GM18870 (cell line): ENCODE results near the gene ISM1.
A peak's percentile ranks its signal among the peaks of the same experiment; 100 is the strongest.

Experiments
- ATAC-seq: cut with Tn5 transposase; IDR thresholded peaks from one replicate; pipeline ENCODE4 v1.9.1; 2021; ENCODE audit warnings: moderate library complexity; ENCODE audit not compliant: unreplicated experiment

ISM1 gene

DNA sequence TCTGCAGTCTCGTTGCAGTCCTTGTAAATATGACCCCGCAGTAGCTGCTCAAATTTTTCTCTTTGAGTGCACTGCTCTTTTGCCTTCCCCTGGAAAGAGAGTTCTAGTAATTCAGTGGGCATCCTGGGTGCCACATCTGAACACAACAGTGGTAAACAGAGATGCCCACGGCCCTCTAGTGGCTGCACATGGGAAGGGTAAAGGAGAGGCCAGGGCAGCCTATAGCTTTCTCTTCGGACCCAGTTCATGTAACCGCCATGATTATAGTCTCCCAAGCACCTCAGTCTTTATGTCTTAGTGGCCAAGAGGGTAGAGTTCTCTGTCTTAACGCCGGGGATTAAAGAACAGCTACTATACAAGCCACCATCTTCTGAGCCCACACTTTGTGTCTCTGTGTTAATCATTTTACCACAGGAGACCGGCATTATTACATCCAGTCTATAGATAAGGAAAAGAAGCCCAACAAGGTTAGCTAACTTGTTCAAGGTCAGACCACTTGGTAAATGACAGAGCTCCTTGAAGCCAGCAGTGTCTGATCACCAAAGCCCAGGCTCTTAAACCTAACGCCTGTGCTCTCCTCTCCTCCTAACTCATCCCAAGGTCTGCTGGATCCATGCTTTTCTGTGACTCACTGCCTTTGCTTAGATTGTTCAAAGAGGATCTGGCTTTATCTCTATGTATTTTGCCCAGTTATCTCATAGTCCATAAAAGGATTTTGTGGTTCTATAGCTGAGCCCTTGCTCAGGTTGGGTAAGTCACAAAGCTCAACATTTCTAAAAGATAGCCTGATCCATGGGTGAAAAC lies 81.8 kb downstream of the ISM1 start:
- peak; percentile 58 for ATAC-seq

DNA sequence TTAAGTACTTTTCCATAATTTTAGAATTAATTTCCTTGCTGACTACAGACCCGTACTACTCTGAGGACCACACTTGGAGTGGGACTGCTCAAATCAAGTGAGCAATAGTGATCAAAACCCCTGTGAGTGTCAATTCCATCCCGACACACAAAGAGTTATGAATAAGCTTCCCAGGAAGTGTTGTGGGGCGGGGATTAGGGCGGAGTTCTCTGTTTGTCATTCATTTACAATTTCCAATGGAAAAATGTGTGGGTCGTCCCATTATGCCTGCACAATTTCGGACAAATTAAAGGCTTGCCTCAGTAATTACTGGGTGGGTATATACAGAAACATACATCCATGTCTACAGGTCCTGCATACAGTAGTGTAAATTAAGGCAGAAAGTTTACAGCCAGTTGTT lies 84.2 kb downstream of the ISM1 start:
- ATAC-seq: no peak

DNA sequence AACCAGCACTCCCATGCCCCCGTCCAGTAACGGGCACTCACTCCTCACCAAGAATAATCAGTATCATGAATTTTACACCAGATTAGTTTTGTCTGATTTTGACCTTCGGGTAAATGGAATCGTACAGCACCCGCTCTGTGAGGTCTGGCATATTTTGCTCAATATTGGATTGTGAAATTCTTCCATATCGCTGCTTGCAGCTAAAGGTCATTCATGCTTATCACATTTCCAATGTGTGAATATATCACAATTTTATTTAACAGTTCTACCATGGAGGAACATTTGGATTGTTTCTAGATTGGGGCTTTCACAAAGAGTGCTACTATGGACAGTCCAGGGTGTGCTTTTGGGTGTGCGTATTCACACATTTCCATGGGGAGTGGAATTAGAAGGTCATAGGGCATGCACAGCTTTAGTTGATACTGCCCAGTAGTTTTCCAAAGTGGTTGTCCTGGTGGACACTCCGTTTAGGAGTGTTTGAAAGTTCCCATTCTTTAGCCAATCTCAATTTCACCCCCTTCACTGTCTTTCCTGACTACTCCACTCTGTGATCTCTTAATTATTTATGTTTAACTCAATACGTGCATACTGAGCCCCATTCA lies 86.6 kb downstream of the ISM1 start:
- no peak for ATAC-seq

DNA sequence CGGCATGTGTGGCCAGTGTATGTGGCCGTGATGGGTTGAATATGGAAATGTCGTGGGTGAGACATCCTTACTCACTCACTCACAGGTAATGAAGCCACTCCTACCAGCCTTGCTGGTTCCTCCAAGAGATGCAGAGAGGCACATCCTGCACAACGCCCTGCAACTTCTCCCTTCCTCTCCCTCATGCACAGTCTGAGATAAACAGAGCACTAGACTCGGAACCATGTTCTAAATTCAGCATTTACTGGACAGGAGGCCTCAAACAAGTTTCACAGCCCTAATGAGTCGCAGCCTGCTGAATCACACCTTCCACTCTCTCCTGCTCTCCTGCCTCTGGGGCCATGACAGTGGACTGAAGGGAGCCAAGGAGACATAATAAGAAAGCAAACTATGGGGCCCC lies 91.2 kb downstream of the ISM1 start:
- no peak for ATAC-seq

DNA sequence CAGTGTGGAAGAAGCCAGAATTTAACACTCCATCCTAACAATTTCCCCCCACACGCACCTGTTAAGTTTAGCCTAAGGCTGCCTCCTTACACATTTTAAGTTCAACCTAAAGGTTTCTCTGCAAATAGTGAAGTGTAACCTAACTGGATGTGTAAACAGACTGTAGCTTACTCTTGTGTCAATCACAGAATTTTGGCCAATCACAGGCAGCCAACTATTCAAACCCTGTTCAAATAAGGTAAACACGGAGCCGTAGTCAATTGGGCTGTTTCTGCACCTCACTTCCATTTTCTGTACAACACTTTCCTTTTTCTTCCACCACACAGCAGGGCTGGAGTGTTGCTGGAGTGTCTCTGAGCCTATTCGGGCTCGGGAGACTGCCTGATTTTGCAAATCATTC lies 92.1 kb downstream of the ISM1 start:
- no peak for ATAC-seq

DNA sequence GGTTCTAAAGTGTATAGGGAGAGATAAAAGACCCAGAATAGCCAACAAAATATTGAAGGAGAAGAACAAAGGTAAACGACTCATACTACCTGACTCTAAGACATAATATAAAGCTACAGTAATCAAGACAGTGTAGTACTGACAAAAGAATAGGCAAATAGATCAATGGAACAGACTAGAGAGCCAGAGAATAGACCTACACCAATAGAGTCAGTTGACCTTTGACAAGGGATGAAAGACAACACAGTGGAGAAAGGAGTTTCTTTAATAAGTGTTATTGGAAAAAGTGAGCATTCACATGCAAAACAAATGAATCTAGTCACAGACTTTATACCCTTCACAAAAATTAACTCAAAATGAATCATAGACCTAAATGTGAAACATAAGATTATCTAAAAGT lies 96.4 kb downstream of the ISM1 start:
- ATAC-seq: no peak

DNA sequence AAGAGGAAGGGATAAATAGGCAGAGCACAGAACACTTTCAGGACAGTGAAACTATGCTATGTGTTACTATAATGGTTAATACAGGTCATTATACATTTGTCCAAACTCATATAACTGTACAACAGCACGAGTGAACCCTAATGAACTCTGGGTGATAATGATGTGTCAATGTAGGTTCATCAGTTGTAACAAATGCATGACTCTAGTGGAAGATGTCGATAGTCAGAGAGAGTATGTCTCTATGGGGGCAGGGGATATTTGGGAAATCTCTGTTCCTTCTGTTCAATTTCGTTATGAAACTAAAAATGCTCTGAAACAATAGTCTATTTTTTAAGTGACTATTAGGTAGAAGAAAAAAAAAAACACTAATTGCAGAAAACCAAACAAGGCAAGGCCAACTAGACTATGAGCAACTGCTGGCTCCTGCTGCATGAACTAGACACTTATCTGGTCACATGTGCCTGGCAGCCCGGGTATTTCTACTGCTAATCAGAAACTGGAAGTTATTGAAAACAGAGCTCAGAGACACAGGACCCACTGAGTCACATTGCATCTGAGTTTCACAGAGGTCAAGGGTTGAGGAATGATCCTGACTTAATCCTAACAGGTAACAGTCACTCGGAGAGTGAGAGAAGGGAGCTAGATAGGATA lies 97.9 kb downstream of the ISM1 start:
- ATAC-seq: no peak

DNA sequence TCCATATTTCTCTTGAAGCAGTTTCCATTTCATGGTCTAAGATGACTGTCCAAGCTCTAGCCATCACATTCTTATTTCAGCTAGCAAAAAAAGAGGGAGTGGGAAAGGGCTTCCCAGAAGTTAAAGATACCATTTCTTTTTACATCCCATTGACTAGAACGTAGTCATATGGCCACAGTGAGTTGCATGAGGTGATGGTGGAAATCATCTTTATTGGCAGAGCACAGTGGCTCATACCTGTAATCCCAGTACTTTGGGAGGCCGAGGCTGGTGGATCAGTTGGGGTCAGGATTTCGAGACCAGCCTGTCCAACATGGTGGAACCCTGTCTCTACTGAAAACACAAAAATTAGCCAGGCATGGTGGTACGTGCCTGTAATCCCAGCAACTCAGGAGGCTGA lies 99.6 kb downstream of the ISM1 start:
- ATAC-seq: no peak

DNA sequence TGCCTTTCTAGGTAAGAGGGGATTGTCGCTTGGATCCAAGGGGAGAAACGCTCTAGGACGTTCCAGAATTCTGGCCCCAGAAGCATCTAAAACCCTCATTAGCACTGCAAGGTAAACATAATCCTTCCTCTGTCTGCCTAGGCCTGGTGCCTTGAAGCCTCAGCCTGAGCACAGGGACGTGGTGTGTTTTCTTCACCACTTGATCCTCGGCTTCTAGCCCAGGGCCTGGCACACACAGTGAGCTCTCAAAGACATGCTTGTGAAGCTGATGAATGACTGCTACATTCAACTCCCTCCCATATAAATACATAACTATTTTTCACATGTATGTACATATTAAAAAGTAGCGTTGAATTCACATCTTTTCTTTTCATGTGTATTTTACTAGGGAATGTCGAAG lies 100.3 kb downstream of the ISM1 start:
- ATAC-seq: no peak

DNA sequence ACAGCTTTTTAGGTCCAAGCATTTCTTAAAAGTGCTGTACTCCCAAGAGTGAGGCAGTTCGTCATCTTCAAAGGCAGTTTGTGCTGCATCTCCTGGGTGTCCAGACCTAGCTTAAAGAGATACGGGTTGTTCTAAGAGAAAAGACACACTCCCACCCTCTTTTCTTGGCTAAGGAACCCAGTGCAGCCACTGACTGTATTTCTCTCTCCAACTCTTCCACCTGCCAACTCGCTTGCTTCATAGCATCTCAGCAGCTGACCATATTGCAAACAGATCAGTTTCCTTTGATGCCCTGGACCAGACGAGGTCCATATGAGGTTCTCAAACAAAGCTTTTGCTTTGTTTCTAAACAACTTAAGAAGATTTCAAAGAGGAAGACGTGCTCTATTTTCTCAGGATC lies 101.1 kb downstream of the ISM1 start:
- no peak for ATAC-seq

DNA sequence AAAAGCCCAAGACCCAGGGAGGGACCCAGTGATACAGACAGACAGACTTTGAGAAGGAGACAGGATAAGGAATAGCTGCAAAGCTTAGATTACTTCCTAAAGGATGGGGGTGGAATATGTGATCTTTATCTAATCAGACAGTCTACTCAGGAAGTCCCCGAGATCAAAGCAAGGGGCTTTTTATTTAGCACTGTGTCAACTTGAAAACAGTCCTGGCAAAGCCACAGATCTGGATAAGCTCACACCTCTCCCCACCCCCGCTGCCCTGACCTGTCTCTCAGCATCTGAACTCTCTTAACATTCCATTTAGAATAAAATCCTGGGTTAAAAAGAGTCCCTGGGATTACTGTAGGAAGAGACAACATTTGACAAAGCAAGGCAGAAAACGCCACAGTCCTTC lies 101.5 kb downstream of the ISM1 start:
- no peak for ATAC-seq

DNA sequence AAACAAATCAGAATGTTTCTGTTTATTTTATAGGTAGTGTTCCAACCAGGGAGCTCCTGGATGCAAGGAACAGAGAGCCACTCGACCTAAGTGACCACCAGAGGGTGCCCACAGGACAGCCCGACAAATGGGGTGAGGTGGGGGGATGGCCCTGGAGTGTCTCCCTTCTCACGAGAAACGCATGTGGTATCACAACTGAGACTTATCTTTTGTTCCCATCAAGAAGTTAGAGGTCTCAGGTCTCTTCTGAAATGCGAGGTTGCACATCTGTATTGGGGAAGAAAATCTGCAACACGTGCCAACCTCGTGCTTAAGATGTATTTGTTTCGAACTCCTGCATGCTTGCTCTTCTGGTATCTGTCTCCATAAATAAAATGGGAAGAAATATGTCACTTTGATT lies 104.0 kb downstream of the ISM1 start:
- ATAC-seq: no peak

DNA sequence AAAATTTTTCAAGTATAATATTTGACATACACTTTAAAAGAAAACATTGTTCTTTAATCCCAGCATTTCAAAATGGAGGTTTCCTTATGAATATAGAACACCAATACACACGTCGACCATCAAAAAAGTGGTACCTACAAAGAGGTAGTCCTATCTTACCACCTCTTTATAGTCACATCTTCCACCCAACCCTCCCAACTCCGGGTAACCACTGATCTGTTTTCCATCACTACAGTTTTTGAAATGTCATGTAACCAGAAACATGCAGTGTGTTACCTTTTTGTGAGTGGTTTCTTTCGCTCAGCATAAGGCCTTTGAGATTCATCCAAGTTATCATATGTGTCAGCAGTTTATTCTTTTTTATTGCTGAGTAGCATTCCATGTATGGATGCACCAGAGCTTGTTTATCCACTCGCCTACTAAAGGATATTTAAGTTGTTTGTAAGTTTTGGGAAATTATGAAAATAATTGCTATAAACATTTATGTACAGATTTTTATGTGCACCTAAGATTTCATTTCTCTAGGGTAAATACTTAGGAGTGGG lies 104.8 kb downstream of the ISM1 start:
- no peak for ATAC-seq

DNA sequence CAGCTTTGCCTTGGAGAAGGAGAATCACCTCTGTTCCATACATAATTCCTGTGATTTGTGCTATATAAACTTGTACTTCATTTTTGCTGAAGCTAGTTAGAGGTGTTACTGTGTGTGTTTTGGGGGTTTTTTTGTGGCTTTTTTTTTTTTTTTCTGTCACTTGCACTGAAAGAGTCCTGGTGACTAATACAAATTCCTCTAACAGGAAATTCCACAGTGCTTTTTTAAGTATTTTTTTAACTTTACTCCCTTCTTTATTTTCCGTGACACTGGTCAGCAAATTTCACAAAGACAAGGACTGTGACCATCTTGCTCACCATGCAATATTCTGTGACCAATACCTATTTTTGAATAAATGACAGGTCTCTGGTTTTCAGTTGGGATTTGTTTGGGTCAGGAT lies 110.5 kb downstream of the ISM1 start:
- ATAC-seq: no peak

DNA sequence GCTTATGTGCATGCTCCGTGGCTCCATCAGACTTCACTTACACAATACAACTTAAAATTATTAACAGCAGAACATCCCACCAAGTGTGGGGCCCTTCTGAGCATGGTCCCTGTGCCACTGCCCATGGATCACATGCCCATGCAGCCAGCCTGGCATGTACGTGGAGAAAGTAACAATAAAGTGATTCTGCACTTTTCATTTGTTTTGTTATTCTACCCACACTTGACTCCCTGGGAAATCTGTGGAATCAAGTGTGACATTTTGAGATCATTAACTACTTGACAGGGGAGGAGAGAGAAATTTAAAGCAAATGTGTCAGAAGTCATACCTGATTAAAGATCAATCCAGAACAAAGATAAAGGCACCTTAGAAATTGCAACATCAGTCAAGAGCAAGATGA lies 112.0 kb downstream of the ISM1 start:
- no peak for ATAC-seq

DNA sequence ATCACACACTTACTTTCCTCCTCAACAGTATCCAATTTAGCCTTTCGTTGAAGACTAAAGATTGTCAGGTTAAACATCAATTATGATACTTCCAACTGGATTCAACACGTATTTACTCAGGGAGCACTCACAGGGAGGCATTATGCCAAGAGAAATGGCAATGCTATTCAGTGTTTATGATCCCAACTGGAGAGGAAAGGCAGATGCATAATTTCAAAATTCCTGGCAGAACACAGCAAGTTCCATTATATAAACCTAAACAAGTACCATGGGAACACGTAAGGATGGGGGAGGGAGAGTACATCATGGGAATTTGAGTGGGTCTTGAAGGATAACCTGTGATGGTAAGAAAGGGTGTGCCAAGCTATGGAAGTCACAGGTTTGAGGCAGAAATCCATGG lies 112.7 kb downstream of the ISM1 start:
- no peak for ATAC-seq

DNA sequence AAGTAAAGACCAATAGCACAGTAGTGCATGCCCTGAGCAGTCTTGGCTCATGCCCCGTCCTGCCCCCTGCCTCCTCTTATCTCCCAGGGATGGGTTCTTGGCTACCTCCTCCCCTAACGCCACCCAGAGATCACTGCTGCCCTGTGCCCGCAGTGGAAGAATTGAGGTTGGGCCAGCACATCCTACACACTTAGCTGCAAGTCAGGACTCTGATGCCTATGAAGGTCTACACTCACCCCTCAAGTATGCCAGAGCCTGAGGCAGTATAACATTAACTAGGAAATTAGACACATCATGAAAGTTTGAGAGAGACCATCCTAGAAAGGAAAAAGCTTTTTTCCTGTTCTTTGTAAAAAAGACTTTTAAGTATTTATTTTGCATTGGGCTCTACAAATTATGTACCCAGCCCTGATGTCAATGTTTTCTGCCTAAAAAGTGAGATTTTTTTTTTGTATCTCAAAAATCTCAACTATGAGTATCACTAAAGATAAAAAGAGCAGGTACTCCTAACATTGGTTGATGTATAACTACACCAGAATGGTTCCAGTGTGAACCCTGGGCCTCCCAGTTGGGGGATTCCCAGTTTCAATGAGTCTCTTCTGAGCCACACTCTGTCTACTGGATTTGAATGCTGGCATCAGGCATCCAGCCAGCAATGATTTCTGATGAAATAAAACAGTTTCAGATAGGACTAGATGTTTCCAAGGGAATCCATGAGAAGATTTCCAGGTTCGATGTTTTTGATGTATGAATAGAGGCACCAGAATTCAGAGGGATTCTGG lies 115.4 kb downstream of the ISM1 start:
- peak; percentile 69 for ATAC-seq

DNA sequence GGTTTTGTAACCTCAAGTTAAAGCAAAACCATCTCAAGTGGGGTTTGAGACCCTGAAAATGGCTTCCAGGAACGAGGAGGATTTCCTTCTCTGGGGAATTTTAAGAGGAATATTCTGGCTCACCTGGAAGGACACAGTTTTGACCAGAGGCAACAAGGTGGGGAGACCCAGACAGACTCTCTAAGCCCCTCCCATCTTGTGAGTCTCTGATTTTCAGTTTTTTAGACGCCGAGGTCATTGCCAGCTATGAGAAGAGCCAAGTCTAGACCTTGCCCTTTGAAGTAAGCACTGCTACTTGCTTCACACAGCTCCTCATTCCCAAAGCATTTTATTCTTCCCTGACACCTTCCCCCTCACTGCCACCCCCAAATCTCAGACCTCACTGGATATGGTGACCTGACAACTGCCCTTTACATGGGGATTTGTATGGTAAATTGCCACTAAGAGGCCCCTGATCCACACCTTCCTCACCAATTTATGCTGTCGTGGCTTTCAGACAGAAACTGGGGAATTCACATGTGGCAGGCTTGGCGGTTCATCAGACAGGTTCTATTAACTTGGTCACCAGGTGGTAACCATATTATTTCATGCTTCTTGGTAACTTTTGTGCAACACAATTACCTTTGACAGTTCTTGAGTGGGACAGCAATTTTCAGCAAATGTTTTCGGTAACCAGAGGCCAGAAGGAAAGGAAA lies 116.2 kb downstream of the ISM1 start:
- no peak for ATAC-seq

DNA sequence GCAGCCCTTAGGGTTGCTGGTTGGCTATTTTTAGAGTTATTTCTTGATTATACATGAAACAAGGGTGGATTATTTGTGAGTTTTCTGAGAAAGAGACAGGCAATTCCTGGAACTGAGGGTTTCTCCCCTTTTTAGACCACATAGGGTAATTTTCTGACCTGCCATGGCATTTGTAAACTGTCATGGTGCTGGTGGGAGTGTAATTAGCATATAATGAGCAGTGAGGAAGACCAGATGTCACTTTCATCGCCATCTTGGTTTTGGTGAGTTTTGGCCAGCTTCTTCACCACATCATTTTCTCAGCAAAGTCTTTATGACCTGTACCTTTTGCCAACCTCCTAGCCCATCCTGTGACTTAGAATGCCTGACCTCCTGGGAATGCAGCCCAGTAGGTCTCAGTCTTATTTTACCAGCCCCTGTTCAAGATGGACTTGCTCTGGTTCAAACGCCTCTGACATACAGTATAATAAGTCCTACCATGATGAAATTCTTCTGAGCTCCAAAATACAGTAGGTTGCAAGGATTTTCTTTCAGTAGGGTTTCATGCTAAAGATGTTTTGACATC lies 117.1 kb downstream of the ISM1 start:
- no peak for ATAC-seq

DNA sequence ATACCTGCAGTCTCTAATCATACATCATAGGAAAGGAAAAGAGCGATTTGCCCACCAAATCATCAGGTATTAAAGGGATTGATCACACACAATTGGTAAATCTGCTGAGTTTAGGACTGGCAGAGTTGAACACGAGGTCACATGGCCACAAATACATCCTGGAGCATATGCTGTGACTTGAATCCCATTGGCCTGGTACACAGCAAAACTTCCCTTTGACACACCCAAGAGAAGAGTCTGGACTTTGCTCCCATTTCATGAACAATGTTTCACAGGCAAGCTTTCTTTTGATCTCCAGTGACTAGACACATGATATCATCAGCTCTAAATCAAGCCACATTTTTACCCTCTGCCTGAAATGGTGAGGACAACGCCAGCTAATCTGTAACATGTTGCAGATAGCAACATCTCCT lies 117.9 kb downstream of the ISM1 start:
- no peak for ATAC-seq
